Ishikawa (cell line): ENCODE results near the gene PCDHB13.

Experiments used
- TAF1 ChIP-seq: IDR thresholded peaks from 2 replicates; pipeline ENCODE4 v1.6.1; 2012; ENCODE audit warnings: low read depth, mild to moderate bottlenecking
- YY1 ChIP-seq: IDR thresholded peaks from 2 replicates; pipeline ENCODE4 v1.6.1; 2012; ENCODE audit warnings: low read depth
- TF ChIP-seq, protein P1 (sequence below): IDR thresholded peaks from 2 replicates; pipeline ENCODE4 v1.6.1; 2012

DNA sequence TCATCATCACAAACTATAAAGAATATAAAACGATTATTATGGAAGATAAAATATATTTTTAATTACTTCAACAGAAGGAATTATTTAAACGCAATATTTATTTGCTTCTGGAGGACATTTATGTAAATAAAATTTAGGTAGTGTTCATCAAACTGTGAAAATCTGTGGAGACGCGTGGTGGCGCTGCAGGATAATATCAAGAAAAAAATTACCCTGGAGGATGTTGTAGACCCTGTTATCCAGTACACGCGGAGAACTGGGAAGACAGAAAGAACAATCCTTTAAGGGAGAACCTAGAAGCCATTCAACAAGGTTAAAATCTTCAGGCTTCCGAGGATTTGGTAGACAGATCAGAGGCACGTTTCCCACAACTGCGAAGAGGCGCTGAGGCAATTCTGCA, 5.2 kb upstream of the PCDHB13 start, which contains the start of gene PCDHB12:
- TF ChIP-seq, protein P1, sequence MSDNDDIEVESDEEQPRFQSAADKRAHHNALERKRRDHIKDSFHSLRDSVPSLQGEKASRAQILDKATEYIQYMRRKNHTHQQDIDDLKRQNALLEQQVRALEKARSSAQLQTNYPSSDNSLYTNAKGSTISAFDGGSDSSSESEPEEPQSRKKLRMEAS = no peak
- TF ChIP-seq YY1 = no peak
- no peak for TF ChIP-seq TAF1
